Loucy (cell line): ENCODE measurements around the gene UNG.

ENCODE experiments used
- H2AFZ ChIP-seq: fragments of 200-600 bp; sonication (generic); 2 replicates; pipeline ENCODE4 v1.6.0; 2016; ENCODE audit warnings: antibody characterized with exemption, mild to moderate bottlenecking, low read length, moderate library complexity
- H3F3A ChIP-seq: fragments of 200-600 bp; 2 replicates; pipeline ENCODE4 v1.6.0; 2016; ENCODE audit warnings: antibody characterized with exemption, low read depth, mild to moderate bottlenecking
- H3K27me3 ChIP-seq: fragments of 200-600 bp; sonication (generic); 2 replicates; pipeline ENCODE4 v1.6.1; 2014; ENCODE audit warnings: low read length, mild to moderate bottlenecking; ENCODE audit not compliant: insufficient read depth, poor library complexity, severe bottlenecking
- H3K36me3 ChIP-seq: fragments of 200-600 bp; sonication (generic); 2 replicates; pipeline ENCODE4 v1.6.1; 2016; ENCODE audit warnings: low read length; ENCODE audit not compliant: insufficient read depth
- H3K4me1 ChIP-seq: fragments of 200-600 bp; sonication (generic); 2 replicates; pipeline ENCODE4 v1.5.1; 2014; ENCODE audit warnings: low read length, mild to moderate bottlenecking; ENCODE audit not compliant: insufficient read depth, poor library complexity, severe bottlenecking
- H3K4me2 ChIP-seq: fragments of 200-600 bp; sonication (generic); 2 replicates; pipeline ENCODE4 v1.6.0; 2014; ENCODE audit warnings: antibody characterized with exemption, low read length, low read depth, mild to moderate bottlenecking; ENCODE audit not compliant: poor library complexity, severe bottlenecking
- H3K4me3 ChIP-seq: fragments of 200-600 bp; sonication (generic); 2 replicates; pipeline ENCODE4 v1.5.1; 2014; ENCODE audit warnings: low read length, mild to moderate bottlenecking, mixed read lengths; ENCODE audit not compliant: poor library complexity, severe bottlenecking
- H3K79me2 ChIP-seq: fragments of 200-600 bp; sonication (generic); 2 replicates; pipeline ENCODE4 v1.6.1; 2014; ENCODE audit warnings: low read length; ENCODE audit not compliant: insufficient read depth
- H3K9ac ChIP-seq: fragments of 200-600 bp; sonication (generic); 2 replicates; pipeline ENCODE4 v1.6.0; 2014; ENCODE audit warnings: mild to moderate bottlenecking, low read depth, low read length, moderate library complexity; ENCODE audit not compliant: poor library complexity, severe bottlenecking
- H3K9me2 ChIP-seq: fragments of 200-600 bp; sonication (generic); replicated peaks from 2 replicates; pipeline ENCODE4 v1.6.1; 2016; ENCODE audit warnings: low read depth, low read length, mixed read lengths
- H3K9me3 ChIP-seq: fragments of 200-600 bp; sonication (generic); 2 replicates; pipeline ENCODE4 v1.6.1; 2014; ENCODE audit warnings: mild to moderate bottlenecking, antibody characterized with exemption, low read length, low read depth; ENCODE audit not compliant: insufficient read depth
- H4K20me1 ChIP-seq: fragments of 200-600 bp; sonication (generic); 2 replicates; pipeline ENCODE4 v1.6.0; 2014; ENCODE audit warnings: antibody characterized with exemption, low read length, mild to moderate bottlenecking; ENCODE audit not compliant: insufficient read depth, poor library complexity, severe bottlenecking
- CTCF ChIP-seq: fragments of 200-600 bp; sonication (generic); conservative IDR thresholded peaks from 2 replicates; pipeline ENCODE4 v1.5.1; 2014; ENCODE audit warnings: mild to moderate bottlenecking, antibody characterized with exemption, low read length
- EZH2phosphoT487 ChIP-seq: fragments of 200-600 bp; IDR thresholded peaks from 2 replicates; pipeline ENCODE4 v1.6.1; 2018; ENCODE audit warnings: antibody characterized with exemption, mild to moderate bottlenecking, moderate library complexity, borderline replicate concordance

Gene UNG

GRCh38 chr12:109160433-109160832 lies 63.0 kb downstream of the UNG start:
- Histone ChIP-seq H3K4me3 (no peak overlapping the region), H3K36me3 (no peaks in the 10 kb centered on the region), H2AFZ (no peak overlapping the region), H3K9me2 (no peaks in the 10 kb centered on the region), H3K79me2 (no peaks in the 10 kb centered on the region), H3F3A (peaks cover 2% of the 10 kb centered on the region; the same call in 1 of the 2 replicates), H3K9ac (no peak overlapping the region), H4K20me1 (no peaks in the 10 kb centered on the region), H3K9me3 (no peaks in the 10 kb centered on the region), H3K27me3 (no peaks in the 10 kb centered on the region), H3K4me1 (peaks cover 8% of the 10 kb centered on the region), H3K4me2 (no peak overlapping the region)
- TF ChIP-seq CTCF (no peak), EZH2phosphoT487 (no peak)
